HG03196 (cell line): ENCODE measurements around the gene APC2.
"Not testable (repeated sequence)": the region's sequence is repeated elsewhere in the genome, so short reads cannot be mapped to it uniquely, and the experiment has no call there.

Experiments used
- ATAC-seq: cut with Tn5 transposase; IDR thresholded peaks from one replicate; pipeline ENCODE4 v1.9.1; 2021; ENCODE audit not compliant: unreplicated experiment

Gene APC2

GRCh38 chr19:1474011-1474764 is 24.3 kb downstream of the APC2 start:
- ATAC-seq, result no peak

GRCh38 chr19:1474765-1475351 is 24.9 kb downstream of the APC2 start:
- no peak for ATAC-seq

GRCh38 chr19:1475751-1476437 is 26.0 kb downstream of the APC2 start:
- no peak for ATAC-seq

- not testable (repeated sequence) for ATAC-seq
Measured at GRCh38 chr19:1477056-1477455, 27.1 kb downstream of the APC2 start.

GRCh38 chr19:1478934-1479707 is 29.2 kb downstream of the APC2 start, which contains the start of gene C19orf25:
TSS of gene C19orf25 (minus strand) at chr19:1479215. CDS start at chr19:1478903, 312 bp downstream.
- ATAC-seq, result peak; percentile 85

- ATAC-seq, result no peak
Measured at GRCh38 chr19:1481224-1481892, 31.4 kb downstream of the APC2 start.

- ATAC-seq, result no peak
Measured at GRCh38 chr19:1481893-1482360, 32.0 kb downstream of the APC2 start.

GRCh38 chr19:1482361-1483130 is 32.6 kb downstream of the APC2 start:
- no peak for ATAC-seq

GRCh38 chr19:1483131-1483978 is 33.4 kb downstream of the APC2 start:
- no peak for ATAC-seq

GRCh38 chr19:1483979-1484428 is 34.1 kb downstream of the APC2 start:
- ATAC-seq, result no peak

GRCh38 chr19:1486720-1487575 is 37.0 kb downstream of the APC2 start:
- ATAC-seq, result no peak

- ATAC-seq, result no peak
Measured at GRCh38 chr19:1487576-1488281, 37.8 kb downstream of the APC2 start.

- no peak for ATAC-seq
Measured at GRCh38 chr19:1488282-1488601, 38.3 kb downstream of the APC2 start.

GRCh38 chr19:1489463-1490310 is 39.8 kb downstream of the APC2 start:
- no peak for ATAC-seq

GRCh38 chr19:1490311-1491113 is 40.6 kb downstream of the APC2 start, which contains the start of gene PCSK4:
TSS of gene PCSK4 (minus strand) at chr19:1490350. CDS start at chr19:1490346, 4 bp downstream.
- peak; percentile 73 for ATAC-seq
